GM19043 (cell line): ENCODE data around the gene SLAMF1.
"Not testable (repeated sequence)": the region's sequence is repeated elsewhere in the genome, so short reads cannot be mapped to it uniquely, and the experiment has no call there.

Experiments used
- ATAC-seq: cut with Tn5 transposase; IDR thresholded peaks from one replicate; pipeline ENCODE4 v1.9.1; 2021; ENCODE audit warnings: low read depth; ENCODE audit not compliant: unreplicated experiment

The SLAMF1 gene

GRCh38 chr1:160665330-160666078, 18.7 kb upstream of the SLAMF1 start:
- ATAC-seq = no peak

GRCh38 chr1:160664573-160665051, 17.8 kb upstream of the SLAMF1 start:
- peak; percentile 63 for ATAC-seq

- ATAC-seq = no peak
Observed at GRCh38 chr1:160662910-160663309, 16.1 kb upstream of the SLAMF1 start.

DNA sequence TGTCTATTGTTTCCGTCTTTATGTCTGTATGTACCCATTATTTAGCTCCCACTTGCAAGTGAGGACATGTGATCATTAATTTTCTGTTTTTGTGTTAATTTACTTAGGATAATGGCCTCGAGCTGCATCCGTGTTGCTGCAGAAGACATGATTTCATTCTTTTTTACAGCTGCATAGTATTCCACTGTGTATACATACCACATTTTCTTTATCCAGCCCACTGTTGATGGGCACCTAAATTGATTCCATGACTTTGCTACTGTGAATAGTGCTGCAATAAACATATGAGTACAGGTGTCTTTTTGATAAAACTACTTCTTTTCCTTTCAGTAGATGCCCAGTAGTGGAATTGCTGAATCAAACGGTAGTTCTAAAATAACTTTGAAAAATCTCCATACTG, 12.7 kb upstream of the SLAMF1 start:
- ATAC-seq = no peak

DNA sequence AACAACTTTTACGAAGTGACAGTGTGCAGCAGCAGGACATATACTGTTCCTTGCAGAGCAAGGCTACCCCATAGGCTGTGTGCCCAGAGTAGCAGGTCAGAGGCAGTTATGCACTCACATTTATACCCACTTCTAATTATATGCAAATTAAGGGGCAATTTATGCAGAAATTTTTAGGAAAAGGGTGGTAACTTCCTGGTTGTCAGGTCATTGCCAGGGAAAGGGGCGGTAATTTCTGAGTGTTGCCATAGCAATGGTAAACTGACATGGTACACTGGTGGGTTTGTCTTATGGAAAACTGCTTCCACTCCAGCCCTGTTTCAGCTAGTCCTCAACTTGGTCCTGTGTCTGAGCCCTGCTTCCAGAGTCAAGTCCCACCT, 12.0 kb upstream of the SLAMF1 start:
- no peak for ATAC-seq

- ATAC-seq = no peak
Observed at GRCh38 chr1:160658162-160658813, 11.4 kb upstream of the SLAMF1 start.

GRCh38 chr1:160657250-160657781, 10.5 kb upstream of the SLAMF1 start:
- ATAC-seq = no peak

DNA sequence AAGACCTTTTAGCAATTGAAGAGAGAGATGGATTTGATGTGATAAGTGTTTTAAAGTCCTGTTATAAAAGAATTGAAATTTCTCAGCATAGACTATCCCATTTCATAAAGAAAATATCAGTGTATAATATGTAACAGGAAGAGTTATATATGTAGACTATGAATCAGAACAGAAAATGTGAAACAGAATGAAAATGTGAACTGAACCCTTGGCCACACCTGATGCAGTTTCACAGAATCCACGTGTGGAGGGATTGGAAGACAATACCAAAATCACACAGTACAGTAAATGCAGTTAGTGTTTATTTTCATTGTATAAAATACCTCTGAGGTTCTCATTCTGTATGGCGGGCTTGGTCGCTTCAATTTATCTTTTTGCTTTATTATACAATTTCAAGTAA, 9.9 kb upstream of the SLAMF1 start:
- ATAC-seq = no peak

GRCh38 chr1:160653620-160654016, 6.8 kb upstream of the SLAMF1 start:
- no peak for ATAC-seq

DNA sequence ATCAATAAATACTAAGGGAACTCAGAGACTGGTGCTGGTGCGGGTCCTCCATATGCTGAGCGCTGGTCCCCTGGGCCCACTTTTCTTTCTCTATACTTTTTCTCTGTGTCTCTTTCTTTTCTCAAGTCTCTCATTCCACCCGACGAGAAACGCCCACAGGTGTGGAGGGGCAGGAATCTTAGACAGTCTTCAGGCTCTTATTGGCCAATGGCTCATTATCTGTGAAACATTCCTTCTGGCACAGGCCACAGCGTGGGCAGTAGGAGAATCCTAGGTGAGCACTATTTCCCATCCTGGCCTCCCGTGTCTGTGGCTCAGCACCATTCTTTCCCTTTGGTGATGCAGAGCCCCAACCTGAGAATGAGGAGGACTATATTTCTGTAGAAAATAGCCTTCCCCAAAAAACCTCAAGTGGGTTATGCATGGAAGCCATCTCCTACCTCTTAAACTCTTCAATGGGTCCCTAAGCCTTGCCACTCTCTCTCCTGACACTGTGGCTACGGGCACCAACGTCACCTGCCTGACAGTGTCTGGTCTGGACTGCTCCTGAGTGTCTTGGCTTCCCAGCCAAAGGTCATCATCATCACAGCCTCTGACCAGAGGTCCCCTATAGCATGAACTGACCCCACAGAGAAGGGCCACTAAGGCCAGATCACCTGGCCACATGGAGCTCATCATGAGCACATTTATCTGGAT, 6.2 kb upstream of the SLAMF1 start:
- ATAC-seq = no peak

DNA sequence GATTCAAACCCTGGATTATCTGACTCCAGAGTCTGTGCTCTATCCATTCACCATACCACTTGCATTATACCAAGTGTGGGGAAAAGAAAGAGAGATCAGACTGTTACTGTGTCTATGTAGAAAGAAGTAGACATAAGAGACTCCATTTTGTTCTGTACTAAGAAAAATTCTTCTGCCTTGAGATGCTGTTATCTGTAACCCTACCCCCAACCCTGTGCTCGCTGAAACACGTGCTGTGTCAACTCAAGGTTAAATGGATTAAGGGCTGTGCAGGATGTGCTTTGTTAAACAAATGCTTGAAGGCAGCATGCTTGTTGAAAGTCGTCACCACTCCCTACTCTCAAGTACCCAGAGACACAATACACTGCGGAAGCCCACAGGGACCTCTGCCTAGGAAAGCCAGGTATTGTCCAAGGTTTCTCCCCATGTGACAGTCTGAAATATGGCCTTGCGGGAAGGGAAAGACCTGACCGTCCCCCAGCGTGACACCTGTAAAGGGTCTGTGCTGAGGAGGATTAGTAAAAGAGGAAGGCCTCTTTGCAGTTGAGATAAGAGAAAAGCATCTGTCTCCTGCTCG, 5.3 kb upstream of the SLAMF1 start:
- ATAC-seq = not testable (repeated sequence)

DNA sequence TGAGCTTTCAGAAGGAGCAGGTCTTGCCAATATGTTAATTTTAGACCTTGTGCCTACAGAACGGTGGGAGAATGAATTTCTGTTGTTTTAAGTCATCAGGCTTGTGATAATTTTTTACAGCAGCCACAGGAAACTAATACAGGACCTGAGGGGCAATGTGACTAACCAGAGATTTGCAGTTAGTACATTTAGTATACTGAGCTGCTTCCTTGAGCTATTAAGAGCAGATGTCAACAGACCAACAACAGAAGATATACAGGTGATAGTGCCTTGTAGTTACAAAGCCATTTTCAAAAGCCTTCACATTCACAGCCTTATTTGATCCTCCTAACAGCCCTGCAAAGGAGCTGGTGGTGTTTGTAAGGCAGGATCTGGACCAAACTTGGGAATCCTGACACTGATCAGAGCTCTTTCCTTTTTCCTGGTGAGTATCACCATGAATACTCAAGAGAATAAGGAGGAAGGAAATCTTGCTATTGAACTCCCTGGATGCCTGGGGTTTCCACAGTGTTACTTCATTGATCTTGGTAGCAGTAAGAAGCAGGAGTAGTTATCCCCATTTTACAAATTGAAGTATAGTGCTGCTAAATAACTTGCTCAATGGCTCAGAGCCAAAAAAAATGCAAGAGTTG, 4.7 kb upstream of the SLAMF1 start:
- ATAC-seq = no peak

DNA sequence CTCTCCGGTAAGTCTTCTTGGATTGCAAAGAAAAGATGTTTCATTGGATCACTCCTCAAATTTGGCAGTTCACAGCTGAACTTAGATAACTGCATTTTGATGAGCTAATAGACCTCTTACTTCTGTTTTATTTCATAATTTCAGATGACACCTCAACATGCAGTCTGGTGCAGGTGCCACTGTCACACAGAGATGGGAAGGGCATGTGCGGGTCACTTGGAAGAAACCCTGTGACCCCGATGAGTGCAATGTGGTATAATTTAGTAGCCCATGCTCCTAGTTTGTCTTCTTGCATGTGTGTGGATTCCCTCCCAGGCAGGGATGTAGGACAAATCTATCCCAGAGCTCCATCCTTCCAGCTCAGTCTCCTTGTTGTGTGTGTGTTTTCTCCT, 481 bp upstream of the SLAMF1 start:
- no peak for ATAC-seq

DNA sequence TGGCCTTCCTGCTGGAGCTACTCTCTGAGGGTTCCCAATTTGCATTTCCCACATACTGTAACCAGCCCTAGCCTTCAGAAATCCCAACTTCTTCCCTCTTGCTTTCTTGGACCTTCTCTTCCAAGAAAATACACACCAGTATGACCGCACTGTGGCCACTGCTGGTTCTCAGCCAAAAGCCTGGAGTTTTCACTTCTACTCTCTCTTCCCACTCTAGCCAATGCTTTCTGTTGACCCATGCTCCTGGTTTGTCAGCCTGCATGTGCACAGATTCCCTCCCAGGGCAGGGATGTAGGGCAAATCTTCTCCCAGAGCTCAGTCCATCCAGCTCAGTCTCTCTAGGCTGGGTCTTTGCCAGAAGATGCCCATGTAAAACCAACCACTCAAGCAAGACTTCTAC, 664 bp downstream of the SLAMF1 start:
- ATAC-seq = no peak

DNA sequence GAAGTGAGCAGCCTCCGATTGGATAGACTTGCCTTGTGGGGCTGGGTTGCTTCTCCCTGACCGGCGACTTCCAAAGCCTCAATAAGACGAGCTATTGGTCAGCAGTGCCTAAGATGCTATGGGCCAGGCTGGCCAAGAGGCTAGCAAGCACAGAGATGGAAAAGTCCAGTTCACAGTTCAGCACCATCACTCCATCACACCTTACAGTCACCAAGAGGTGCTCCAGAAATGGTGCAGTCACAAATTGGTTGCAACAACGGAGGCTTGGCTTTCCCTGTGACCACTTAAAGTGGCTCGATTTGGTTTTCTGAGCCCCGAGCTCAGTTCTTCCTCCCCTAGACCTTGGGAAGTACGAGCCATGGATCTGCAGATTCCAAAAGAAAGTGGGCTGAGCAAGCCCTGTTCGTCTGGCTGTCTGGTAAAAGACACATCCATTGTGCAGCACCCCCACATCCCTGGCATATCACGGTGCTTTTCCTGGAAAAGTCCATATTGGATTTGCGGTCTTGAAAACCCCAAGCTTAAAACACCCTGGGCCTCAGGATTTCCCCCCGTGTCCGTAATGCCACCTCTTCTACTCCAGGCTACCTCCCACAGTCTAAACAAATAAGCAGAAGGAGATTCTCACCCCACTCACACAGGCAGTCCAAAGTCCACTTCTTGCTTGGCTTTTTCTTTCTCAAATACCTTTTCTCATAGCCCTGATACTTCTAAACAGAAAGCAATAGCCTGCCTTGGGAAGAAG, 1.3 kb downstream of the SLAMF1 start:
- no peak for ATAC-seq

DNA sequence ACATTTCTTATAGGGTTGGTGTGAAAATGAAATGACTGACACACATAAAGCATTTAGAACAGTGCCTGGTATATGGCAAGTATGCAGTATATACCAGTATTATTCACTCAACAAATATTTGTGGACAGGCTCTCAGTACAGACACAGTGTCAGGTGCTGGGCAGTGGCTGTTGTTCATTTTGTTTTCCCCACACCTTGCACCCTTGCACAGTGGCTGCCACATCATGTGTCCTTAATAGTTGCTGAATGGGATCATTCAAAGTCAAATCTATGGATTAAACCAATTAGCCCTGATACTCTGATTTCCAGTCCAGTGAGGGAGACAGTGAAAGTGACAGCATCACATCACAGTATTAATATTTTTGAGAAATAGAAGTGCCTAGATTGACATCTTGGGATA, 2.4 kb downstream of the SLAMF1 start:
- ATAC-seq = no peak

- no peak for ATAC-seq
Observed at GRCh38 chr1:160643138-160643537, 3.7 kb downstream of the SLAMF1 start.

DNA sequence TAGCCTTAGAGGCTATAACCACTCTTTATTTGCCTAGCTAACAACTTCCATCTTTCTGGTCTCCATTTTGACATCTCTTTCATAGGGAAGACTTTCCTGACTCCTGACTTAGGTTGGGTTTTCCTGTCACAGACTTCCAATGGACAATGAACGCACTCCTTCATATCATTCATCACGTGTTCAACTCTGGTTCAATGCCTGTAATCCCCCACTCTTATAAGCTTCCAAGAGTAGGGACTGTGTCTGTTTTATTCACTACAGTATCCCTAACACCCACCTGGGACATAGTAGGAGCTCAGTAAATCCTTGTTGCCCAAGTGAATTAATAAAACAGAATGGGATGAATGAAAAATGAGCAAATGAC, 4.6 kb downstream of the SLAMF1 start:
- ATAC-seq = no peak

DNA sequence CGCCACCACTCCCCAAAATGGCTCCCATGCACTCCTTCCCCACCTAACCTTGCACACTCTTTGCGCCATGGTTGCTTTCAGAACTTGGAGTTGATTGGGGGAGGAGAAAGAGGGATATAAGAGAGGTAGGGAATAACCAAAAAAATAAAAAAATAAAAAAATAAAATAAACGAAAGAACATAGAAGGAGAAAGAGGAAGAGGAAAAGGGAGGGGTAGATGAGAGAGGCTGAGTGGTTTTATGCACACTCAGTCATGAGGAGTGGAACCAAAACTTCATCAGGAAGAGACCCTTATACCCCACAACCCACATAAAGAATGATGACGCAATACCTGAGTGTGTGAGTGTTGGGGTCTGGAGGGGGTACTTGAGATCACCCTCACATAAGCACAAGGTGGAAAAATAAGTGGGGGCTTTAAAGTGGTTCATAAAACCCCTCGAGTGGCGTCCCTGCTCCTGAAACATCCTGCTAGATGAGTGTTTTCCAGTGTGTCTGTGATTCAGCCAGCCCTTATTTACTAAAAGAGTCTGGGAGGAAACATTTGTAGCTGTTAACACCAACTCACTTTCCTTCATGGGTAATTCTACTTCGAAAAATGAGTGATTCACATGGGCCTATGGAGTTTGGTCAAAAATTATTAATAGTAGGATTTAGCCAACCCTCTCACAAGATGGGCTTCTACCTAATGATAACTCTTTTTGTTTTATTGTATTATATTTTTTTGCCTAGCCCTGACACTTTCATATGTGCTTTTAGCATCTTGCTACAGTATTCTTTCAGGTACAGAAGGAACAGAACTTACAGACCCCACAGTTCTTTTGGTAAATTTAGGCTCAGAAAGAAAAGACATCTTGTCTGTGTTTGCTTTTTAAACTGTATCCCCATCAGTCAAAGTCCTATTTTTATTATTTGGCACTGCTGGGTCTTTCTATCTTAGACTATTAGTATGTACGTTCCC, 5.2 kb downstream of the SLAMF1 start:
- no peak for ATAC-seq
